HEK293 (cell line): Measurements from ENCODE around the gene STX1B.
A peak's percentile ranks its signal among the peaks of the same experiment; 100 is the strongest.

Experiments
- CTCF ChIA-PET: fragments of 350-600 bp; formaldehyde crosslinking; extraction: SDS; loops from one replicate; lab custom pipeline; 2021; ENCODE audit warnings: antibody characterized with exemption; lab: Yijun Ruan, JAX
- POLR2A ChIA-PET: fragments of 300-600 bp; formaldehyde crosslinking; extraction: SDS; loops from one replicate; lab custom pipeline; 2020; ENCODE audit warnings: antibody characterized with exemption, inconsistent platforms; lab: Yijun Ruan, JAX
- H3K27ac ChIP-seq: fragments of 200-500 bp; sonication (Bioruptor generic); 2 replicates; pipeline ENCODE4 v1.5.1; 2014; ENCODE audit warnings: low read depth, low read length, control low read depth, inconsistent platforms; ENCODE audit errors: extremely low read depth
- H3K36me3 ChIP-seq, 2 experiments: fragments of 200-500 bp in 1 of 2; sonication (Bioruptor generic) in 1 of 2; 1 replicate in 1 of 2; 2 replicates in 1 of 2; pipeline ENCODE4 v1.5.1; 2014 to 2017; ENCODE audit warnings: inconsistent platforms in 2 of 2, low read length in 2 of 2; ENCODE audit not compliant: control insufficient read depth in 2 of 2, insufficient read depth in 1 of 2
- H3K4me1 ChIP-seq: fragments of 200-500 bp; sonication (Bioruptor generic); 2 replicates; pipeline ENCODE4 v1.5.1; 2014; ENCODE audit warnings: mild to moderate bottlenecking, low read length, inconsistent platforms; ENCODE audit not compliant: control insufficient read depth, insufficient read depth
- H3K4me3 ChIP-seq: 2 replicates; pipeline ENCODE4 v1.5.1; 2011; ENCODE audit warnings: low read depth, mild to moderate bottlenecking, control low read depth, low read length, moderate library complexity
- H3K9me3 ChIP-seq: fragments of 200-500 bp; sonication (Bioruptor generic); 2 replicates; pipeline ENCODE4 v1.5.1; 2014; ENCODE audit warnings: low read depth, low read length, inconsistent platforms; ENCODE audit not compliant: control insufficient read depth, insufficient read depth
- IKZF3 ChIP-seq: fragments of 450-650 bp; IDR thresholded peaks from 2 replicates; pipeline ENCODE4 v1.5.0; 2018; ENCODE audit warnings: missing biosample characterization, mild to moderate bottlenecking, missing genetic modification characterization, moderate library complexity
- SP3 ChIP-seq: fragments of 450-650 bp; formaldehyde crosslinking; IDR thresholded peaks from 2 replicates; pipeline ENCODE4 v1.5.1; 2016; ENCODE audit warnings: missing biosample characterization, missing genetic modification characterization
- ZBTB21 ChIP-seq: fragments of 450-650 bp; formaldehyde crosslinking; IDR thresholded peaks from 2 replicates; pipeline ENCODE4 v1.5.1; 2017; ENCODE audit warnings: missing biosample characterization, missing genetic modification characterization
- ZBTB6 ChIP-seq: fragments of 450-650 bp; formaldehyde crosslinking; IDR thresholded peaks from 2 replicates; pipeline ENCODE4 v1.5.1; 2017; ENCODE audit warnings: missing biosample characterization, missing genetic modification characterization
- ZBTB7A ChIP-seq: fragments of 450-650 bp; formaldehyde crosslinking; IDR thresholded peaks from 2 replicates; pipeline ENCODE4 v1.5.1; 2016; ENCODE audit warnings: low read depth, missing biosample characterization, missing genetic modification characterization
- ZFP69B ChIP-seq: fragments of 450-650 bp; formaldehyde crosslinking; IDR thresholded peaks from 2 replicates; pipeline ENCODE4 v1.5.1; 2016; ENCODE audit warnings: missing biosample characterization, missing genetic modification characterization
- ZNF239 ChIP-seq: fragments of 450-650 bp; formaldehyde crosslinking; IDR thresholded peaks from 2 replicates; pipeline ENCODE4 v1.5.1; 2016; ENCODE audit warnings: missing biosample characterization, missing genetic modification characterization
- ZNF324 ChIP-seq: fragments of 450-650 bp; formaldehyde crosslinking; IDR thresholded peaks from 2 replicates; pipeline ENCODE4 v1.5.1; 2016; ENCODE audit warnings: missing biosample characterization, missing genetic modification characterization
- ZNF362 ChIP-seq: fragments of 450-650 bp; formaldehyde crosslinking; IDR thresholded peaks from 2 replicates; pipeline ENCODE4 v1.5.1; 2016; ENCODE audit warnings: missing biosample characterization, missing genetic modification characterization
- ZNF529 ChIP-seq: fragments of 450-650 bp; formaldehyde crosslinking; IDR thresholded peaks from 2 replicates; pipeline ENCODE4 v1.5.1; 2017; ENCODE audit warnings: missing genetic modification characterization, missing biosample characterization; ENCODE audit not compliant: insufficient replicate concordance
- ZNF560 ChIP-seq: fragments of 450-650 bp; formaldehyde crosslinking; IDR thresholded peaks from 2 replicates; pipeline ENCODE4 v1.5.1; 2017; ENCODE audit warnings: missing biosample characterization, missing genetic modification characterization, borderline replicate concordance
- ZNF654 ChIP-seq: fragments of 450-650 bp; formaldehyde crosslinking; IDR thresholded peaks from 2 replicates; pipeline ENCODE4 v1.5.1; 2016; ENCODE audit warnings: low read depth, missing biosample characterization, missing genetic modification characterization
- ZNF692 ChIP-seq: fragments of 450-650 bp; formaldehyde crosslinking; IDR thresholded peaks from 2 replicates; pipeline ENCODE4 v1.5.1; 2016; ENCODE audit warnings: missing biosample characterization, missing genetic modification characterization
- ZNF791 ChIP-seq: fragments of 450-650 bp; formaldehyde crosslinking; IDR thresholded peaks from 2 replicates; pipeline ENCODE4 v1.5.1; 2016; ENCODE audit warnings: missing biosample characterization, missing genetic modification characterization
- ZSCAN5A ChIP-seq: fragments of 450-650 bp; formaldehyde crosslinking; IDR thresholded peaks from 2 replicates; pipeline ENCODE4 v1.5.1; 2016; ENCODE audit warnings: missing biosample characterization, missing genetic modification characterization

The STX1B gene

GRCh38 chr16:30996324-30996984 is 14.0 kb downstream of the STX1B start:
- TF ChIP-seq ZNF692 (tag by site-specific recombination) (peak; percentile 99), ZNF560 (tag by site-specific recombination) (no peak), ZNF791 (tag by site-specific recombination) (no peak), ZFP69B (tag by site-specific recombination) (peak; percentile 98), SP3 (tag by site-specific recombination) (no peak), IKZF3 (0 out of 2 replicates have a peak, but pooled peaks have one; percentile 30), ZBTB7A (tag by site-specific recombination) (0 out of 2 replicates have a peak, but pooled peaks have one; percentile 13), ZSCAN5A (tag by site-specific recombination) (no peak), ZBTB6 (tag by site-specific recombination) (no peak), ZNF362 (tag by site-specific recombination) (peak; percentile 8; the same call in 1 of the 2 replicates), ZNF324 (tag by site-specific recombination) (no peak)
- peaks cover 5% of the 10 kb centered on the region for H3K4me1 ChIP-seq
- H3K36me3 ChIP-seq, result no peaks in the 10 kb centered on the region
- CTCF ChIA-PET, result interaction anchor here (3.0 kb wide), 1 partner anchor 11 kb away, joined by 23 read pairs; the partner anchor contains the start of gene HSD3B7
- H3K27ac ChIP-seq, result no peak overlapping the region
- peak overlapping the region; percentile 41 for H3K4me3 ChIP-seq
- POLR2A ChIA-PET, result interaction anchor here (0.5 to 1.2 kb wide), 7 partner anchors 10 to 170 kb away, joined by 3 to 5 read pairs (median 3); no protein-coding TSS in a partner anchor
- H3K9me3 ChIP-seq, result no peaks in the 10 kb centered on the region

- H3K36me3 ChIP-seq, result no peaks in the 10 kb centered on the region
- peak; percentile 73 for TF ChIP-seq ZNF362 (tag by site-specific recombination)
- TF ChIP-seq ZNF529 (tag by site-specific recombination), result no peak
- TF ChIP-seq ZNF239 (tag by site-specific recombination), result no peak
- no peak for TF ChIP-seq ZBTB21 (tag by site-specific recombination)
- TF ChIP-seq ZNF654 (tag by site-specific recombination), result no peak
- TF ChIP-seq, all 188 proteins: peak for 1
- POLR2A ChIA-PET, result no interaction called here
- Histone ChIP-seq H3K4me3 (no peak overlapping the region), H3K9me3 (no peaks in the 10 kb centered on the region), H3K4me1 (peaks cover 5% of the 10 kb centered on the region), H3K27ac (no peak overlapping the region)
- CTCF ChIA-PET, result interaction anchor here (0.6 to 3.0 kb wide), 2 partner anchors 11 to 36 kb away, joined by 3 to 23 read pairs; partner anchors contain the start of gene HSD3B7
Measured at GRCh38 chr16:30995927-30996323, 14.5 kb downstream of the STX1B start.
